ENCODE results near the gene GNG2.

- no peak for TF ChIP-seq EZH2 (IDR thresholded peaks at IDR 0.05; ENCODE audit: borderline replicate concordance, low read depth, low read length, poor library complexity, severe bottlenecking)
- no peak for TF ChIP-seq CTCF (conservative IDR thresholded peaks at IDR 0.05; ENCODE audit: low read depth, low read length)
Measured at GRCh38 chr14:51860825-51861499, 550 bp downstream of the GNG2 start.
